HepG2 (cell line): Measurements from ENCODE around the gene SP9. TPM values are rescaled to one million over a fixed set of nuclear protein-coding genes. Genes with fewer than 3 reads are reported as not detected.
A peak's percentile ranks its signal among the peaks of the same experiment; 100 is the strongest.

ENCODE experiments used
- ATF3 ChIP-seq: sonication (generic); formaldehyde crosslinking; IDR thresholded peaks from 2 replicates; pipeline ENCODE4 v1.4.0; 2020; ENCODE audit warnings: missing genetic modification reagents
- ETV5 ChIP-seq: IDR thresholded peaks from 2 replicates; pipeline ENCODE4 v1.6.1; 2018; ENCODE audit warnings: missing biosample characterization, missing genetic modification reagents, inconsistent platforms, borderline replicate concordance
- FOXP1 ChIP-seq, 2 experiments: fragments of 450-650 bp in 1 of 2; IDR thresholded peaks; 2 replicates each; pipeline ENCODE4 v1.6.1; 2017 to 2018; ENCODE audit warnings: antibody characterized with exemption in 1 of 2
- HDAC1 ChIP-seq: sonication (generic); formaldehyde crosslinking; IDR thresholded peaks from 2 replicates; pipeline ENCODE4 v1.5.1; 2020; ENCODE audit warnings: mild to moderate bottlenecking, missing genetic modification reagents
- JARID2 ChIP-seq: sonication (generic); formaldehyde crosslinking; IDR thresholded peaks from 2 replicates; pipeline ENCODE4 v1.8.1; 2023; ENCODE audit warnings: missing genetic modification reagents, inconsistent platforms; ENCODE audit not compliant: insufficient replicate concordance
- MEIS1 ChIP-seq: sonication (generic); formaldehyde crosslinking; IDR thresholded peaks from 2 replicates; pipeline ENCODE4 v1.9.0; 2021; ENCODE audit warnings: mild to moderate bottlenecking, missing genetic modification reagents, moderate library complexity, borderline replicate concordance
- MEIS2 ChIP-seq: sonication (generic); formaldehyde crosslinking; IDR thresholded peaks from 2 replicates; pipeline ENCODE4 v1.9.0; 2021; ENCODE audit warnings: mild to moderate bottlenecking, missing genetic modification reagents
- NCOA2 ChIP-seq: sonication (generic); formaldehyde crosslinking; IDR thresholded peaks from 2 replicates; pipeline ENCODE4 v1.8.0; 2022; ENCODE audit warnings: inconsistent platforms
- RAD21 ChIP-seq: fragments of 450-650 bp; formaldehyde crosslinking; IDR thresholded peaks from 2 replicates; pipeline ENCODE4 v1.5.0; 2020; ENCODE audit warnings: mild to moderate bottlenecking
- SP5 ChIP-seq: IDR thresholded peaks from 2 replicates; pipeline ENCODE4 v1.6.1; 2016; ENCODE audit warnings: low read depth, borderline replicate concordance
- SRSF4 ChIP-seq: fragments of 200-400 bp; formaldehyde crosslinking; IDR thresholded peaks from one replicate; pipeline ENCODE4 v1.6.1; 2018; ENCODE audit warnings: mild to moderate bottlenecking, low read depth, low read length, moderate library complexity; ENCODE audit not compliant: poor library complexity, severe bottlenecking
- TGIF2 ChIP-seq: IDR thresholded peaks from 2 replicates; pipeline ENCODE4 v1.6.1; 2016; ENCODE audit warnings: control low read depth, missing compliant biosample characterization
- TMF1 ChIP-seq: sonication (generic); formaldehyde crosslinking; IDR thresholded peaks from 2 replicates; pipeline ENCODE4 v1.8.1; 2022; ENCODE audit warnings: low read depth, missing genetic modification reagents
- ZBTB26 ChIP-seq: IDR thresholded peaks from 2 replicates; pipeline ENCODE4 v1.6.1; 2016; ENCODE audit warnings: missing compliant biosample characterization, missing genetic modification reagents, borderline replicate concordance
- ZBTB40 ChIP-seq, 2 experiments: fragments of 450-650 bp in 1 of 2; sonication (generic) in 1 of 2; formaldehyde crosslinking in 1 of 2; IDR thresholded peaks; 2 replicates each; pipeline versions ENCODE4 v1.6.1 to v1.8.0; 2016 to 2022; ENCODE audit warnings: antibody characterized with exemption in 1 of 2, mild to moderate bottlenecking in 1 of 2, missing genetic modification reagents in 1 of 2
- ZNF503 ChIP-seq: sonication (generic); formaldehyde crosslinking; IDR thresholded peaks from 2 replicates; pipeline ENCODE4 v1.4.0; 2020; ENCODE audit warnings: missing genetic modification reagents
- ZNF549 ChIP-seq: sonication (generic); formaldehyde crosslinking; IDR thresholded peaks from 2 replicates; pipeline ENCODE4 v1.5.0; 2020; ENCODE audit warnings: missing genetic modification reagents
- ZNF678 ChIP-seq: sonication (generic); formaldehyde crosslinking; IDR thresholded peaks from 2 replicates; pipeline ENCODE4 v1.4.0; 2020; ENCODE audit warnings: mild to moderate bottlenecking, missing genetic modification reagents
- polyA plus RNA-seq, 8 experiments: library from polyadenylated mRNA; depleted of rRNA in 3 of 8; stranded (reverse) in 7 of 8; unstranded in 1 of 8; fragments of >200 nt; fragmentation: Illumina TruSeq in 4 of 8; extraction: Trizol in 4 of 8; gene quantifications; 2 replicates each; pipeline versions ENCODE4 v1.2.1 to v1.2.3, GENCODE V29; 2011 to 2016; ENCODE audit warnings: low read depth in 4 of 8, missing spikeins in 1 of 8, mixed read lengths in 1 of 8; ENCODE audit not compliant: insufficient read depth in 1 of 8
- total RNA-seq, 5 experiments: library from RNA; depleted of rRNA; stranded (reverse); fragments of >200 nt; fragmentation: Illumina TruSeq; extraction: Trizol; gene quantifications; 2 replicates each; pipeline ENCODE4 v1.2.3, GENCODE V29; 2016; ENCODE audit warnings: low read depth in 1 of 5

SP9 gene
- total and polyA plus RNA-seq, 2 of the 13 experiments (the other 11 are each of a cell fraction or from before 2014, with no cell fraction given): not detected

- no peak for TF ChIP-seq ZBTB40 (IDR thresholded peaks at IDR 0.05)
- TF ChIP-seq ZBTB40 (CRISPR knock-in tag; IDR thresholded peaks at IDR 0.05): no peak; the same call in 1 of the 2 replicates
- TF ChIP-seq MEIS2 (CRISPR knock-in tag): 0 out of 2 replicates have a peak, but pooled peaks have one; percentile 45
- TF ChIP-seq ETV5: no peak
- TF ChIP-seq TMF1: no peak; the same call in 1 of the 2 replicates
- no peak for TF ChIP-seq ZNF549 (CRISPR knock-in tag)
- TF ChIP-seq ZNF503: no peak
- TF ChIP-seq RAD21: no peak
- TF ChIP-seq NCOA2 (CRISPR knock-in tag): no peak
- no peak for TF ChIP-seq SP5
- no peak for TF ChIP-seq MEIS1 (CRISPR knock-in tag)
- TF ChIP-seq TGIF2 (CRISPR knock-in tag): no peak
- no peak for TF ChIP-seq JARID2 (CRISPR knock-in tag)
- TF ChIP-seq SRSF4: no peak
- no peak for TF ChIP-seq ZNF678
- TF ChIP-seq FOXP1 (IDR thresholded peaks at IDR 0.05): no peak
- no peak for TF ChIP-seq FOXP1 (CRISPR knock-in tag; IDR thresholded peaks at IDR 0.05)
- no peak for TF ChIP-seq ATF3 (CRISPR knock-in tag)
- TF ChIP-seq ZBTB26 (CRISPR knock-in tag): no peak
- TF ChIP-seq HDAC1 (CRISPR knock-in tag): no peak
Measured at GRCh38 chr2:174334781-174335251, at the start of gene SP9 (continued).
